Nephron (organoid): ENCODE data around the gene RFESD.

ENCODE experiments used
- H3K27ac Mint-ChIP-seq, 3 experiments: 2 replicates each; pipeline ENCODE4 v1.8.0; 2020; ENCODE audit warnings: mixed read lengths in 3 of 3, mild to moderate bottlenecking in 2 of 3, moderate library complexity in 1 of 3
- H3K27me3 Mint-ChIP-seq: 2 replicates; pipeline ENCODE4 v1.8.0; 2021; ENCODE audit warnings: low read depth, mild to moderate bottlenecking, moderate library complexity, mixed read lengths
- H3K36me3 Mint-ChIP-seq: 2 replicates; pipeline ENCODE4 v1.8.0; 2020; ENCODE audit warnings: low read depth, mixed read lengths
- H3K4me1 Mint-ChIP-seq: 2 replicates; pipeline ENCODE4 v1.8.0; 2020; ENCODE audit warnings: mixed read lengths
- H3K4me3 Mint-ChIP-seq, 3 experiments: 2 replicates each; pipeline ENCODE4 v1.8.0; 2020; ENCODE audit warnings: mild to moderate bottlenecking in 3 of 3, mixed read lengths in 3 of 3, moderate library complexity in 2 of 3
- H3K9me3 Mint-ChIP-seq: 2 replicates; pipeline ENCODE4 v1.8.0; 2020; ENCODE audit warnings: mixed read lengths
- TF ChIP-seq, protein P1 (sequence below), 3 experiments: fragments of 200-600 bp; sonication (generic); IDR thresholded peaks; one replicate each; pipeline ENCODE4 v1.5.0; 2021; ENCODE audit warnings: antibody characterized with exemption in 3 of 3; ENCODE audit not compliant: unreplicated experiment in 3 of 3

RFESD gene

DNA sequence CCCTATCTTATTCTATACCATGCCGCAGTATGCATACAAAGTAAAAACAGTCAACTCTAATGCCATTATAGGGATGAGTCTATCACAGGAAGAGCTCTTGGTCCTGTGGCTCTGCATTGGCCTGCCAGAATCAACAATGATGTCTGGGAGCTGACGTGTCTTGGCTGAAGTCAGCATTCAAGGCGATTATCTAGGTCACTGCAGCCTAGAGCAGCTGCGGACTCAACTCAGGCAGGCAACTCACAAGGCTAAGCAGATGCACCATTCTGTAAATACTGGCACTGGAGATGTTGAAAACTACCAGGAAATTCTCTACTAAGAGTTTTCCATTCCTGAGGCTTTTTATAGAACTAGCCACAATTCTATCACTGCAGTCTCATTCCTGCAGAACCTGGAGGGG lies 23.0 kb downstream of the RFESD start:
- Mint-ChIP-seq H3K27ac (peak overlapping the region in 2 of 3 experiments; percentile 81 to 97), H3K27me3 (no peaks in the 10 kb centered on the region), H3K36me3 (no peaks in the 10 kb centered on the region), H3K4me1 (peaks cover 38% of the 10 kb centered on the region), H3K9me3 (no peaks in the 10 kb centered on the region), H3K4me3 (peak overlapping the region in 1 of 3 experiments; percentile 49)
- TF ChIP-seq, protein P1, sequence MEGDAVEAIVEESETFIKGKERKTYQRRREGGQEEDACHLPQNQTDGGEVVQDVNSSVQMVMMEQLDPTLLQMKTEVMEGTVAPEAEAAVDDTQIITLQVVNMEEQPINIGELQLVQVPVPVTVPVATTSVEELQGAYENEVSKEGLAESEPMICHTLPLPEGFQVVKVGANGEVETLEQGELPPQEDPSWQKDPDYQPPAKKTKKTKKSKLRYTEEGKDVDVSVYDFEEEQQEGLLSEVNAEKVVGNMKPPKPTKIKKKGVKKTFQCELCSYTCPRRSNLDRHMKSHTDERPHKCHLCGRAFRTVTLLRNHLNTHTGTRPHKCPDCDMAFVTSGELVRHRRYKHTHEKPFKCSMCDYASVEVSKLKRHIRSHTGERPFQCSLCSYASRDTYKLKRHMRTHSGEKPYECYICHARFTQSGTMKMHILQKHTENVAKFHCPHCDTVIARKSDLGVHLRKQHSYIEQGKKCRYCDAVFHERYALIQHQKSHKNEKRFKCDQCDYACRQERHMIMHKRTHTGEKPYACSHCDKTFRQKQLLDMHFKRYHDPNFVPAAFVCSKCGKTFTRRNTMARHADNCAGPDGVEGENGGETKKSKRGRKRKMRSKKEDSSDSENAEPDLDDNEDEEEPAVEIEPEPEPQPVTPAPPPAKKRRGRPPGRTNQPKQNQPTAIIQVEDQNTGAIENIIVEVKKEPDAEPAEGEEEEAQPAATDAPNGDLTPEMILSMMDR (IDR thresholded peaks at IDR 0.05; ENCODE audit: unreplicated experiment in 3 of 3) = no peak

DNA sequence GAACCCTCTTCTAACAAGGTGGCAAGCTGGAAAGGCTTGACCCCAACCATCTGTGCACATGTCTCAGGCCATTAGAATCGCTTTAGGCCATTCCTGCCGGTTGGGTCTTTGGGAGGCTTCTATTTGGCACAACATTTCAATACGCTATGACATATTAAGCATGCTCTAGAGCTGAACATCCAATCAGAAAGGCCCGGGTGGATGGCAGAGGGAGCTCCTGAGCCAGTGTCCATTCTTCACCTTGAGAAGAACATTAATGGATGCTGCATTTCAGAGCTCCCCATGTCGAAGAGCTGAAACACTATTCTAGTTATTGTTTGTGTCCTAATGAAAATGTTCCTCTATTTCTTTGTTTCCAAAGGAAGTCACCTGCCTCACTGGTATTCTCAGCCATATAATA lies 23.4 kb downstream of the RFESD start:
- Mint-ChIP-seq H3K4me3 (no peak overlapping the region), H3K27me3 (no peaks in the 10 kb centered on the region), H3K36me3 (no peaks in the 10 kb centered on the region), H3K27ac (peak overlapping the region in 2 of 3 experiments; percentile 81 to 97), H3K4me1 (peaks cover 38% of the 10 kb centered on the region), H3K9me3 (no peaks in the 10 kb centered on the region)
- TF ChIP-seq, protein P1 (IDR thresholded peaks at IDR 0.05; ENCODE audit: unreplicated experiment in 3 of 3) = no peak

DNA sequence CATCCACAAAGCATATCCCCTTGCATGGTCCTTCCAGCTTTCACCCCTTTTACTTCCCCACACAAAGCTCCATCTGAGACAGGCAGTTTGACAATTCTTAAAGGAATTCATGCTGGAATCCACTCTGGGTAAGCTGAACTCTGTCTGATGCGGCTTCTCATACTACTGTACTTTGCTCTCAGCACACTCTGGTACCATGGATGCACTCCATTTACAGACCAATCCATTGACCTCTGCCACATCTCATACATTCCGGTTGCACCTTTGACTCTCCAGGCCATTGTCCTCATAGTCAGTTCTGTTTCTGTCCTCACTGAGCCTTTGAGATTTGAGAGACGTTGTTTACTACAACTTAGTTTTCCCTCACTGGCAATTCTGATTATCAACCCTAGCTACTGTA lies 24.0 kb downstream of the RFESD start:
- peaks cover 38% of the 10 kb centered on the region for H3K4me1 Mint-ChIP-seq
- no peaks in the 10 kb centered on the region for H3K27me3 Mint-ChIP-seq
- H3K27ac Mint-ChIP-seq = peak overlapping the region in 2 of 3 experiments; percentile 26 to 81
- TF ChIP-seq, protein P1 (IDR thresholded peaks at IDR 0.05; ENCODE audit: unreplicated experiment in 3 of 3) = no peak
- no peaks in the 10 kb centered on the region for H3K36me3 Mint-ChIP-seq
- H3K9me3 Mint-ChIP-seq = no peaks in the 10 kb centered on the region
- no peak overlapping the region for H3K4me3 Mint-ChIP-seq

DNA sequence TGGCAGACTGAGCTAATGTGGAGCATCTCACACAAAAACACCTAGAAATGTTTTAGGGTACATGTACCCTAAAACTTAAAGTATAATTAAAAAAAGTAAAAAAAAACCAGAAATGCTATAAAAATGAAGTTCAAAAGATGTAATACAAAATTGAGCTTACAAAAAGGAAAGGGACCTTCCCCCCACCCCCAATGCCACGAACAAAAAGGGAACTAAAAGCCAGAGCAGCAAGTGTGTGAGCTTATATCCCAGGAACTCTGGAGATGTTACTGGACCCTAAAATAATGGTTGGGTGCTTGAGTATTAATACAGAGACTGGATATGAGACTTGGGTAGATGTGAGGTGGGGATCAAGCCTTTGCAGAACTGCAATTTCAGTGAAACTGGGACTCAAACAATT lies 25.2 kb downstream of the RFESD start:
- Mint-ChIP-seq H3K9me3 (no peaks in the 10 kb centered on the region), H3K27me3 (no peaks in the 10 kb centered on the region), H3K4me3 (no peak overlapping the region), H3K4me1 (peaks cover 38% of the 10 kb centered on the region), H3K27ac (peak overlapping the region in 1 of 3 experiments; percentile 48), H3K36me3 (no peaks in the 10 kb centered on the region)
- TF ChIP-seq, protein P1 (IDR thresholded peaks at IDR 0.05; ENCODE audit: unreplicated experiment in 3 of 3) = no peak

DNA sequence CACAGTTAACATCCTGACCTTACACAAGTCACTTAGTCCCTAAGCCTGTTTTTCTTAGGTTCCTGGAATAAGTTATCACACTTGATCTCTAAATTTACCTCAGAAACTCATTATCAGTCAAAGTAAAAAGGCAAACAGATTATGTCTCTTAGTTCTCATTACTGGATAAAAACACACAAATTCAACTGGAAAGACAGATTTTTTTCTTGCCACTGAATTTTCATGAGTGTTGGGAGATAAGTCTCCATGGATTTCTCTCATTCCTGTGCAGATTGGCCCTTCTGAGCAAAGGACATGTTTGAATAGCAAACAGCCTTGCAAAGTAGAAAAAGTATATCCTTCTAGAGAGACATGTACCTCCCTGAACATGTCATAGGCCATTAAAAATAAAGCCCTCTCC lies 26.1 kb downstream of the RFESD start:
- TF ChIP-seq, protein P1 (IDR thresholded peaks at IDR 0.05; ENCODE audit: unreplicated experiment in 3 of 3) = no peak
- Mint-ChIP-seq H3K4me1 (peaks cover 38% of the 10 kb centered on the region), H3K36me3 (no peaks in the 10 kb centered on the region), H3K27me3 (no peaks in the 10 kb centered on the region), H3K27ac (peak overlapping the region in 1 of 3 experiments; percentile 12), H3K9me3 (no peaks in the 10 kb centered on the region), H3K4me3 (no peak overlapping the region)

DNA sequence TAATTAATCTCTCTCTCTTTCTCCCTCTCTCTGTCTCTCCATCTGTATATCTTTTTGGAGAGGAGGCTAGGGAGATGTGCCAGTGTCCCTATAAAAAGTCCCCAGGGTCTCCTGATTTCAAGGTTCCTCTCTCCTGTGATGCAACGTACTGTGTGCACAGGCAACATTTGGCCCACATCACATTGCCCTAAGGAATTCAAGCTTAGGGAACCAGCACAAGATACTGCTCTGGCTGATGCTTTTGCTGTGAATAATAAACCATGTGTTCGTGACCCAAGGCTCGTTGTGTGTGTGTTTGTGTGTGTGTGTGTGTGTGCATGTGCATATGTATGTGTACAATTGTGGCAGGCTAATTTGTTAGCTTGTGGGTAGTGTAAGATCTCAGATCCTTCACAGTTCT lies 26.5 kb downstream of the RFESD start:
- H3K4me3 Mint-ChIP-seq = no peak overlapping the region
- H3K4me1 Mint-ChIP-seq = peaks cover 38% of the 10 kb centered on the region
- no peaks in the 10 kb centered on the region for H3K27me3 Mint-ChIP-seq
- TF ChIP-seq, protein P1 (IDR thresholded peaks at IDR 0.05; ENCODE audit: unreplicated experiment in 3 of 3) = no peak
- peak overlapping the region in 2 of 3 experiments; percentile 3 to 12 for H3K27ac Mint-ChIP-seq
- no peaks in the 10 kb centered on the region for H3K9me3 Mint-ChIP-seq
- no peaks in the 10 kb centered on the region for H3K36me3 Mint-ChIP-seq
